Measurements from ENCODE around the gene ATRNL1.

ATRNL1 gene

DNA sequence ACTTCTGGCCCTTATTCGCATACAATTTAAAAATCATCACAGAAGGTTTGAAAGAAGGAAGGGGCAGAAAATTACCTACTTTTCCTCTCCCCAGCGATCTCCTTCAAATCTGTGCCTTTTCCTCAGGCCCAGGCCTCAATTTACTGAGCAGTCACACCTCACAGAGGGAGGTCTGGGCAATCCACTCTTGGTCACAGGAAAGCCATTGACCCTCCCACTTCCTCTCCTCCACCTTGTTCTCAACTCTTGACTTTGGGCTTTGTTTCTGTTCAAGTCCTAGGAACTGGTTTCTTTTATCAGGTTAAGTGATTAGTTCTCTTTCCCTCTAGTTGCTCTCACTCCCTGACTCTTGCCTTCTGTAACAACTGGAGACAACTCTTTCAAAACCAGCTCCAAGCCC, 37.0 kb upstream of the ATRNL1 start:
- Histone ChIP-seq H2AFZ (ENCODE audit: low read length) (no peak overlapping the region), H3K4me2 (ENCODE audit: insufficient read depth, low read length, poor library complexity, severe bottlenecking) (no peak overlapping the region), H4K91ac (ENCODE audit: low read depth, low read length, poor library complexity) (no peak overlapping the region), H3K27ac (replicated peaks; ENCODE audit: low read length) (no peak overlapping the region), H2BK15ac (ENCODE audit: low read length) (no peak overlapping the region), H2BK5ac (ENCODE audit: low read length) (no peak overlapping the region), H3K14ac (ENCODE audit: low read length) (no peak overlapping the region), H3K4me1 (ENCODE audit: control insufficient read depth in 2 of 2, insufficient read depth in 1 of 2, low read depth in 1 of 2, low read length in 2 of 2) (peaks cover 1 to 3% of the 10 kb centered on the region in 2 donors), H2BK120ac (ENCODE audit: low read depth, low read length) (no peak overlapping the region), H2BK12ac (ENCODE audit: low read length) (no peak overlapping the region), H4K8ac (ENCODE audit: low read depth, low read length) (no peak overlapping the region), H3K23ac (ENCODE audit: low read depth, low read length, poor library complexity) (no peak overlapping the region), H3K9me3 (replicated peaks in 1 of 2; ENCODE audit: control insufficient read depth in 2 of 2, insufficient read depth in 1 of 2, low read depth in 1 of 2, low read length in 2 of 2) (no peaks in the 10 kb centered on the region), H3K27me3 (ENCODE audit: control insufficient read depth in 3 of 3, insufficient read depth in 3 of 3, low read depth in 1 of 3, low read length in 3 of 3) (no peaks in the 10 kb centered on the region), H3K9ac (ENCODE audit: low read depth, low read length, poor library complexity) (no peak overlapping the region), H3K4me3 (ENCODE audit: low read length in 2 of 2) (no peak overlapping the region), H3K79me1 (ENCODE audit: low read depth, low read length) (no peaks in the 10 kb centered on the region), H3K18ac (ENCODE audit: low read length) (no peak overlapping the region), H3K36me3 (replicated peaks in 1 of 2; ENCODE audit: control insufficient read depth in 2 of 2, insufficient read depth in 2 of 2, low read length in 2 of 2) (no peaks in the 10 kb centered on the region), H3K4ac (ENCODE audit: low read length) (no peak overlapping the region), H2AK5ac (ENCODE audit: low read depth, low read length) (no peak overlapping the region)
- no CpG with 5 or more reads among the region's 2 CpGs for WGBS, 2 donors (ENCODE audit: extremely low coverage in 2 of 2, insufficient read length in 2 of 2, insufficient replicate concordance in 1 of 2)
- DNase-seq (ENCODE audit: low spot score) = no peak

DNA sequence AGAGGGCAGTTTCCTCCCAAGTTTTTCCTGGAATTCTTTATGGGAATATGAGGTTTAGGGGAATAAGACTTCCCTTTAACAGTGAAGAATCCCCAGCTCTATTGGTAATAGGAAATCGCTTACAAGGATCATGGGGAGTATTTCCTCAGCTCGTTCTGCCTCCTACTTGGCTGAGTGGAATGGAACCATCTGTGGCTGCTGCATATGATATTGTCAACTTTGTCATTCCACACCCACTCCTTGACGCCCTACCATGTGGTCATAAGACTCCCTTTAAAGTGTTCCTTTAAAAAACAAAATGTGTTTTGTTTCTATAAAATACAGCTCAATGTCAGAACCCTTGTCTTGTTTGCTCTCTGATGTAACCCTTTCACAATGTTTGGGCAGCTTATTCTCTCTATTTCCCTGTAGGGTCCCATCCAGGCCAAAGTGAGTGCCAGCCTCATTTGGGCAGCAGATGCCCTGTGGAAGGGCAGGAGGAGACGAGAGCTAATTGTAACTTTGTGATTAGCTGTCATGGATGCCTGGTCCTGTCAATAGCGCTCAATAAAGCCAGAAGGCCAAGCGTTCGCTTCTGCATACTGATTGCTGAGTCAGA, 33.8 kb upstream of the ATRNL1 start:
- no CpG with 5 or more reads among the region's 7 CpGs for WGBS, 2 donors (ENCODE audit: extremely low coverage in 2 of 2, insufficient read length in 2 of 2, insufficient replicate concordance in 1 of 2)
- no peak for DNase-seq (ENCODE audit: low spot score)
- no peak overlapping the region for H2BK120ac ChIP-seq (ENCODE audit: low read depth, low read length)

DNA sequence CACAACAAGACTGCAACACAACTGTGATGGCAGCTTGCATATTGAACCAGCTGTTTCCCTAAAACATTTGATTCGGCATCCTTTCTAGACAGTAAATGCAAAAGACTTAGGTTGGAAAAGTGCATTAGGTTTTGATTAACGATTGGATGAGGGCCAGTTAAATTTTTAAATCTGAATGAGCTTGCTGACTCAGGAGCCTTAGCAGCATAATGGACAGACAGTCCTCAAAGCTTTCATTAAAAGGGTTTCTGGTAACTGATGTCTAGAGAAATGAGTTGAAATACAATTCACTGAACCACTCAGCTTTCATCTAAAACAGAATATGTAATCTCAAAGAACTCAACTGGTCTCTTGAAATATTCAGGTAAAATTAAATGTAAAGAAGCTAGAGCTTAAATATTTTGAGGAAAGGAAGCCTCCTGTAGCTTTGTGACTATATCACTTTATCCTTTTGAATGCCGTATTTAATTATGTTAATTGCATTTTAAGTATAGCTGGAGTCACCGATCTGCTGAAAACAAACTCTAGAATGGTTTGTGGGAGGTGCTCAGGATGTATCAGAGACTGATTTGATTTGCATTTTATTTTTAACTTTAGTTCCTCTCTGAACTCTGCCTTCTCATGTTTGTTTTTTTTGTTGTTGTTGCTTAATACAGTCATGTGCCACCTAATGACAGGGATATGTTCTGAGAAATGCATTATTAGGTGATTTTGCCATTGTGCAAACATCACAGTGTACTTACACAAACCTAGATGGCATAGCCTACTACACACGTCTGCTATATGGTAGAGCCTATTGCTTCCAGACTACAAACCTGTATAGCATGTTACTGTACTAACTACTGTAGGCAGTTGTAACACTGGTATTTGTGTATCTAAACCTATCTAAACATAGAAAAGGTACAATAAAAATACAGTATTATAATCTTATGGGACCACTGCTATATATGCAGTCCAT, 29.2 kb upstream of the ATRNL1 start:
- Histone ChIP-seq H2BK15ac (ENCODE audit: low read length) (no peak overlapping the region), H2BK5ac (ENCODE audit: low read length) (no peak overlapping the region), H3K4me3 (ENCODE audit: low read length in 2 of 2) (no peak overlapping the region), H3K4me2 (ENCODE audit: insufficient read depth, low read length, poor library complexity, severe bottlenecking) (no peak overlapping the region), H2BK12ac (ENCODE audit: low read length) (no peak overlapping the region), H3K27me3 (ENCODE audit: control insufficient read depth in 3 of 3, insufficient read depth in 3 of 3, low read depth in 1 of 3, low read length in 3 of 3) (peaks cover 0 to 3% (median 0%) of the 10 kb centered on the region in 3 experiments), H2AFZ (ENCODE audit: low read length) (no peak overlapping the region), H3K27ac (replicated peaks; ENCODE audit: low read length) (no peak overlapping the region), H3K9ac (ENCODE audit: low read depth, low read length, poor library complexity) (no peak overlapping the region), H3K36me3 (replicated peaks in 1 of 2; ENCODE audit: control insufficient read depth in 2 of 2, insufficient read depth in 2 of 2, low read length in 2 of 2) (no peaks in the 10 kb centered on the region), H3K14ac (ENCODE audit: low read length) (no peak overlapping the region), H3K79me1 (ENCODE audit: low read depth, low read length) (no peaks in the 10 kb centered on the region), H3K18ac (ENCODE audit: low read length) (no peak overlapping the region), H3K9me3 (replicated peaks in 1 of 2; ENCODE audit: control insufficient read depth in 2 of 2, insufficient read depth in 1 of 2, low read depth in 1 of 2, low read length in 2 of 2) (no peaks in the 10 kb centered on the region), H2AK5ac (ENCODE audit: low read depth, low read length) (no peak overlapping the region), H2BK120ac (ENCODE audit: low read depth, low read length) (no peak overlapping the region), H4K91ac (ENCODE audit: low read depth, low read length, poor library complexity) (no peak overlapping the region), H4K8ac (ENCODE audit: low read depth, low read length) (no peak overlapping the region), H3K4me1 (ENCODE audit: control insufficient read depth in 2 of 2, insufficient read depth in 1 of 2, low read depth in 1 of 2, low read length in 2 of 2) (peaks cover 0 to 4% of the 10 kb centered on the region in 2 donors), H3K23ac (ENCODE audit: low read depth, low read length, poor library complexity) (no peak overlapping the region), H3K4ac (ENCODE audit: low read length) (no peak overlapping the region)
- no CpG with 5 or more reads among the region's 5 CpGs for WGBS, 2 donors (ENCODE audit: extremely low coverage in 2 of 2, insufficient read length in 2 of 2, insufficient replicate concordance in 1 of 2)
- no peak for DNase-seq (ENCODE audit: low spot score)

More for the DNA sequence above, 33.8 kb upstream of the ATRNL1 start:
- Histone ChIP-seq H3K9ac (ENCODE audit: low read depth, low read length, poor library complexity) (no peak overlapping the region), H3K4me2 (ENCODE audit: insufficient read depth, low read length, poor library complexity, severe bottlenecking) (no peak overlapping the region), H3K27ac (replicated peaks; ENCODE audit: low read length) (no peak overlapping the region), H3K79me1 (ENCODE audit: low read depth, low read length) (no peaks in the 10 kb centered on the region), H3K14ac (ENCODE audit: low read length) (no peak overlapping the region), H2AFZ (ENCODE audit: low read length) (no peak overlapping the region), H3K9me3 (replicated peaks in 1 of 2; ENCODE audit: control insufficient read depth in 2 of 2, insufficient read depth in 1 of 2, low read depth in 1 of 2, low read length in 2 of 2) (no peaks in the 10 kb centered on the region), H3K18ac (ENCODE audit: low read length) (no peak overlapping the region), H3K4me1 (ENCODE audit: control insufficient read depth in 2 of 2, insufficient read depth in 1 of 2, low read depth in 1 of 2, low read length in 2 of 2) (peaks cover 0 to 5% of the 10 kb centered on the region in 2 donors), H3K27me3 (ENCODE audit: control insufficient read depth in 3 of 3, insufficient read depth in 3 of 3, low read depth in 1 of 3, low read length in 3 of 3) (no peaks in the 10 kb centered on the region), H2BK5ac (ENCODE audit: low read length) (no peak overlapping the region), H4K8ac (ENCODE audit: low read depth, low read length) (no peak overlapping the region), H3K4me3 (ENCODE audit: low read length in 2 of 2) (no peak overlapping the region), H3K36me3 (replicated peaks in 1 of 2; ENCODE audit: control insufficient read depth in 2 of 2, insufficient read depth in 2 of 2, low read length in 2 of 2) (no peaks in the 10 kb centered on the region), H2BK15ac (ENCODE audit: low read length) (no peak overlapping the region), H4K91ac (ENCODE audit: low read depth, low read length, poor library complexity) (no peak overlapping the region), H2AK5ac (ENCODE audit: low read depth, low read length) (no peak overlapping the region), H3K4ac (ENCODE audit: low read length) (no peak overlapping the region), H3K23ac (ENCODE audit: low read depth, low read length, poor library complexity) (no peak overlapping the region), H2BK12ac (ENCODE audit: low read length) (no peak overlapping the region)

DNA sequence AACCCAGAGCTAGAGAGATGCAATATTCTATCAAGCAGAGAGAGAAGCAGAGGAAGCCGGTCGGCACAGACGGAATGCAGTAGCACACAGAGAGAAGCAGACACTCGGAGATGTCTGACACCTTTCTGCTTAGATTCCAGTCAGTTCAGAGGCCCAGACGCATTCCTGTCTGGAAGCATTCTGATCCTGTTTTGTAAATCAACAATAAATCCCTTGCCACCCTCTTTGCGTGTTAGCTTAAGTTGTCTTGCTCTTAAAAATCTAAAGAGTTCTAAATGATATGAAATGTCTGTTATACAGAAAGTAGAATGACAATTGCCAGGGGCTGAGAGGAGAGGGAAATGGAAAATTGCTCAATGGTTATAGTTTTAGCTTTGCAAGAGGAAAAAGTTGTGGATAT, 27.4 kb upstream of the ATRNL1 start:
- no peak overlapping the region for H2BK120ac ChIP-seq (ENCODE audit: low read depth, low read length)
- H4K8ac ChIP-seq (ENCODE audit: low read depth, low read length) = no peak overlapping the region
- H3K36me3 ChIP-seq (replicated peaks in 1 of 2; ENCODE audit: control insufficient read depth in 2 of 2, insufficient read depth in 2 of 2, low read length in 2 of 2) = no peaks in the 10 kb centered on the region
- H2BK5ac ChIP-seq (ENCODE audit: low read length) = no peak overlapping the region
- peaks cover 0 to 3% (median 0%) of the 10 kb centered on the region in 3 experiments for H3K27me3 ChIP-seq (ENCODE audit: control insufficient read depth in 3 of 3, insufficient read depth in 3 of 3, low read depth in 1 of 3, low read length in 3 of 3)
- no peak overlapping the region for H4K91ac ChIP-seq (ENCODE audit: low read depth, low read length, poor library complexity)
- H3K4me2 ChIP-seq (ENCODE audit: insufficient read depth, low read length, poor library complexity, severe bottlenecking) = no peak overlapping the region
- H2AFZ ChIP-seq (ENCODE audit: low read length) = peak overlapping the region; percentile 35
- H2BK12ac ChIP-seq (ENCODE audit: low read length) = no peak overlapping the region
- H3K4ac ChIP-seq (ENCODE audit: low read length) = no peak overlapping the region
- peaks cover 0 to 4% of the 10 kb centered on the region in 2 donors for H3K4me1 ChIP-seq (ENCODE audit: control insufficient read depth in 2 of 2, insufficient read depth in 1 of 2, low read depth in 1 of 2, low read length in 2 of 2)
- no peak overlapping the region for H2AK5ac ChIP-seq (ENCODE audit: low read depth, low read length)
- no peaks in the 10 kb centered on the region for H3K79me1 ChIP-seq (ENCODE audit: low read depth, low read length)
- no peaks in the 10 kb centered on the region for H3K9me3 ChIP-seq (replicated peaks in 1 of 2; ENCODE audit: control insufficient read depth in 2 of 2, insufficient read depth in 1 of 2, low read depth in 1 of 2, low read length in 2 of 2)
- H3K23ac ChIP-seq (ENCODE audit: low read depth, low read length, poor library complexity) = no peak overlapping the region
- no CpG with 5 or more reads among the region's 6 CpGs for WGBS, 2 donors (ENCODE audit: extremely low coverage in 2 of 2, insufficient read length in 2 of 2, insufficient replicate concordance in 1 of 2)
- no peak for DNase-seq (ENCODE audit: low spot score)
- H3K18ac ChIP-seq (ENCODE audit: low read length) = no peak overlapping the region
- no peak overlapping the region for H3K9ac ChIP-seq (ENCODE audit: low read depth, low read length, poor library complexity)
- no peak overlapping the region for H3K4me3 ChIP-seq (ENCODE audit: low read length in 2 of 2)
- H3K14ac ChIP-seq (ENCODE audit: low read length) = no peak overlapping the region
- no peak overlapping the region for H3K27ac ChIP-seq (replicated peaks; ENCODE audit: low read length)
- H2BK15ac ChIP-seq (ENCODE audit: low read length) = no peak overlapping the region

Measured in neuronal stem cell (in vitro differentiated cells).